Kidney (tissue), 14 donors: ENCODE measurements around the gene HBP1. TPM values are rescaled to one million over a fixed set of nuclear protein-coding genes. Genes with fewer than 3 reads are reported as not detected.

Source experiments
- DNase-seq, 5 donors: peaks; one replicate each; pipeline ENCODE4 v3.0.0-alpha.2; 2013 to 2020
- FAIRE-seq: peaks from 2 replicates; lab custom pipeline; 2012; peaks lifted over from hg19 to GRCh38; lab: Jason Lieb, UNC
- H3K27ac ChIP-seq, 2 donors: one replicate each; pipeline ENCODE4 v1.7.0; 2013; ENCODE audit warnings: low read depth in 2 of 2, low read length in 2 of 2, inconsistent platforms in 1 of 2
- H3K27me3 ChIP-seq: one replicate; pipeline ENCODE4 v1.7.1; 2013; ENCODE audit warnings: low read length, inconsistent platforms; ENCODE audit not compliant: control insufficient read depth, insufficient read depth
- H3K36me3 ChIP-seq, 3 donors: one replicate each; pipeline versions ENCODE4 v1.7.0 to v1.7.1; 2013; ENCODE audit warnings: low read length in 3 of 3, control low read depth in 1 of 3, inconsistent platforms in 1 of 3; ENCODE audit not compliant: insufficient read depth in 3 of 3, control insufficient read depth in 2 of 3
- H3K4me1 ChIP-seq, 3 donors: one replicate each; pipeline versions ENCODE4 v1.7.0 to v1.7.1; 2013; ENCODE audit warnings: low read length in 3 of 3, inconsistent platforms in 1 of 3, low read depth in 1 of 3; ENCODE audit not compliant: control insufficient read depth in 2 of 3, insufficient read depth in 2 of 3
- H3K4me3 ChIP-seq, 3 donors: one replicate each; pipeline versions ENCODE4 v1.7.0 to v1.8.1; 2013; ENCODE audit warnings: low read length in 3 of 3, control low read depth in 1 of 3, inconsistent platforms in 1 of 3
- H3K9ac ChIP-seq, 3 donors: one replicate each; pipeline versions ENCODE4 v1.7.0 to v1.7.1; 2013; ENCODE audit warnings: low read length in 3 of 3, control low read depth in 1 of 3, inconsistent platforms in 1 of 3
- H3K9me3 ChIP-seq, 3 donors: one replicate each; pipeline versions ENCODE4 v1.7.0 to v1.7.1; 2013; ENCODE audit warnings: low read length in 3 of 3, control low read depth in 1 of 3, inconsistent platforms in 1 of 3; ENCODE audit not compliant: control insufficient read depth in 2 of 3, insufficient read depth in 1 of 3
- intact Hi-C: fragments of 100-400 bp; cut with DNase I; formaldehyde crosslinking; loops from one replicate; pipeline ENCODE4 v1.11.1; 2022
- polyA plus RNA-seq: library from polyadenylated mRNA; stranded (reverse); fragments of 350-450 nt; fragmentation: Illumina TruSeq; extraction: RNeasy Lipid Tissue Mini Kit (QIAGEN cat#74804); gene quantifications from one replicate; pipeline ENCODE4 v1.2.3, GENCODE V29; 2014; ENCODE audit warnings: low read depth, low replicate concordance; ENCODE audit not compliant: insufficient read depth
- total RNA-seq: library from RNA; stranded (reverse); fragmentation: NEBNext Ultra II Directional; extraction: Animal tissue kit (Norgen Biotek cat#: 25700); gene quantifications from one replicate; pipeline ENCODE4 v1.2.1, GENCODE V29; 2021
- TF ChIP-seq, protein P1 (sequence below): IDR thresholded peaks from 3 replicates; pipeline ENCODE4 v1.5.1; 2012; ENCODE audit warnings: mild to moderate bottlenecking, moderate library complexity, borderline replicate concordance; ENCODE audit not compliant: insufficient read depth; ENCODE audit errors: extremely low read depth
- donor health status: control.
- donor health status: control.
- donor health status: control.
- donor health status: control.
- donor health status: control.
- donor health status: DM: yes; HTN: yes; CAD: no.
- donor health status: Normal renal cell carcinoma (clear cell type).

Gene HBP1
- total and polyA plus RNA-seq, 2 donors from 2014 or later, result 29.3 to 64.4 TPM

- H3K27me3 ChIP-seq, result no peaks in the 10 kb centered on the region
- H3K9ac ChIP-seq, result no peak overlapping the region
- intact Hi-C loops, result no loop called here
- H3K4me3 ChIP-seq, result no peak overlapping the region
- no peak for FAIRE-seq
- no peaks in the 10 kb centered on the region for H3K4me1 ChIP-seq
- H3K9me3 ChIP-seq, result no peaks in the 10 kb centered on the region
- no peak overlapping the region for H3K27ac ChIP-seq
- DNase-seq, result no peak
- TF ChIP-seq, protein P1, sequence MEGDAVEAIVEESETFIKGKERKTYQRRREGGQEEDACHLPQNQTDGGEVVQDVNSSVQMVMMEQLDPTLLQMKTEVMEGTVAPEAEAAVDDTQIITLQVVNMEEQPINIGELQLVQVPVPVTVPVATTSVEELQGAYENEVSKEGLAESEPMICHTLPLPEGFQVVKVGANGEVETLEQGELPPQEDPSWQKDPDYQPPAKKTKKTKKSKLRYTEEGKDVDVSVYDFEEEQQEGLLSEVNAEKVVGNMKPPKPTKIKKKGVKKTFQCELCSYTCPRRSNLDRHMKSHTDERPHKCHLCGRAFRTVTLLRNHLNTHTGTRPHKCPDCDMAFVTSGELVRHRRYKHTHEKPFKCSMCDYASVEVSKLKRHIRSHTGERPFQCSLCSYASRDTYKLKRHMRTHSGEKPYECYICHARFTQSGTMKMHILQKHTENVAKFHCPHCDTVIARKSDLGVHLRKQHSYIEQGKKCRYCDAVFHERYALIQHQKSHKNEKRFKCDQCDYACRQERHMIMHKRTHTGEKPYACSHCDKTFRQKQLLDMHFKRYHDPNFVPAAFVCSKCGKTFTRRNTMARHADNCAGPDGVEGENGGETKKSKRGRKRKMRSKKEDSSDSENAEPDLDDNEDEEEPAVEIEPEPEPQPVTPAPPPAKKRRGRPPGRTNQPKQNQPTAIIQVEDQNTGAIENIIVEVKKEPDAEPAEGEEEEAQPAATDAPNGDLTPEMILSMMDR, result no peak
- peaks cover 5 to 48% (median 26%) of the 10 kb centered on the region in 3 donors for H3K36me3 ChIP-seq
Measured at GRCh38 chr7:107194052-107194451, 25.2 kb downstream of the HBP1 start.

- DNase-seq, result no peak
- Histone ChIP-seq H3K4me3 (no peak overlapping the region), H3K9ac (no peak overlapping the region), H3K9me3 (no peaks in the 10 kb centered on the region), H3K27ac (no peak overlapping the region), H3K27me3 (no peaks in the 10 kb centered on the region), H3K4me1 (no peaks in the 10 kb centered on the region), H3K36me3 (peaks cover 4 to 51% (median 29%) of the 10 kb centered on the region in 3 donors)
- no peak for FAIRE-seq
- TF ChIP-seq, protein P1, result no peak
- intact Hi-C loops, result no loop called here
Measured at GRCh38 chr7:107196834-107197610, 28.2 kb downstream of the HBP1 start.

- Histone ChIP-seq H3K9me3 (no peaks in the 10 kb centered on the region), H3K4me3 (no peak overlapping the region), H3K27ac (no peak overlapping the region), H3K4me1 (no peaks in the 10 kb centered on the region), H3K36me3 (peaks cover 4 to 66% (median 33%) of the 10 kb centered on the region in 3 donors), H3K9ac (no peak overlapping the region), H3K27me3 (no peaks in the 10 kb centered on the region)
- FAIRE-seq, result no peak
- intact Hi-C loops, result no loop called here
- DNase-seq, result peak in 4 of 5 donors; percentile 38 to 56 (median 48)
- TF ChIP-seq, protein P1, result peak; percentile 45
Measured at GRCh38 chr7:107201795-107202450, 33.1 kb downstream of the HBP1 start.
